K562 (cell line): ENCODE data around the gene APC. TPM values are rescaled to one million over a fixed set of nuclear protein-coding genes. Genes with fewer than 3 reads are reported as not detected.

Experiments
- BRCA1 ChIP-seq, 2 experiments: fragments of 450-650 bp in 1 of 2; sonication (generic) in 1 of 2; formaldehyde crosslinking in 1 of 2; IDR thresholded peaks; 2 replicates each; pipeline versions ENCODE4 v1.5.0 to v1.6.1; 2017 to 2020; ENCODE audit warnings: mild to moderate bottlenecking in 1 of 2, missing genetic modification reagents in 1 of 2
- E2F8 ChIP-seq: fragments of 450-650 bp; IDR thresholded peaks from 2 replicates; pipeline ENCODE4 v1.7.1; 2018; ENCODE audit warnings: mild to moderate bottlenecking, low read depth; ENCODE audit not compliant: partially characterized antibody
- EGR1 ChIP-seq: fragments of 450-650 bp; conservative IDR thresholded peaks from 2 replicates; pipeline ENCODE4 v1.6.1; 2017; ENCODE audit warnings: mild to moderate bottlenecking
- ETV1 ChIP-seq: fragments of 450-650 bp; conservative IDR thresholded peaks from 2 replicates; pipeline ENCODE4 v1.6.1; 2016; ENCODE audit warnings: missing genetic modification characterization, control low read depth, low read depth, missing compliant biosample characterization
- ETV5 ChIP-seq: sonication (generic); formaldehyde crosslinking; IDR thresholded peaks from 2 replicates; pipeline ENCODE4 v1.4.0; 2020; ENCODE audit warnings: low read depth, mild to moderate bottlenecking, missing genetic modification reagents
- FUS ChIP-seq: fragments of 200-400 bp; formaldehyde crosslinking; optimal IDR thresholded peaks from 2 replicates; pipeline ENCODE3; 2017; ENCODE audit warnings: low read depth, low read length
- GATAD2A ChIP-seq: fragments of 450-650 bp; IDR thresholded peaks from 2 replicates; pipeline ENCODE4 v1.6.1; 2017
- HDAC8 ChIP-seq: fragments of 450-650 bp; IDR thresholded peaks from 2 replicates; pipeline ENCODE4 v1.6.1; 2016; ENCODE audit warnings: mild to moderate bottlenecking, missing genetic modification characterization, moderate library complexity, missing compliant biosample characterization
- HMBOX1 ChIP-seq: sonication (generic); IDR thresholded peaks from 2 replicates; pipeline ENCODE4 v1.6.1; 2016
- HMGXB4 ChIP-seq: sonication (generic); formaldehyde crosslinking; IDR thresholded peaks from 2 replicates; pipeline ENCODE4 v1.8.1; 2023; ENCODE audit warnings: mild to moderate bottlenecking, missing genetic modification reagents
- MAFK ChIP-seq: IDR thresholded peaks from 2 replicates; pipeline ENCODE4 v1.6.1; 2011; ENCODE audit warnings: low read length, improper control_type of control experiment
- MEF2D ChIP-seq: conservative IDR thresholded peaks from 2 replicates; pipeline ENCODE4 v1.6.1; 2016; ENCODE audit warnings: low read depth, missing genetic modification characterization, missing compliant biosample characterization
- MYC ChIP-seq, 2 experiments: fragments of 250-450 bp in 1 of 2; sonication (Bioruptor Pico) in 1 of 2; IDR thresholded peaks; 2 replicates each; pipeline versions ENCODE4 v1.5.1 to v1.6.1; 2012 to 2021; ENCODE audit warnings: low read depth in 2 of 2, borderline replicate concordance in 1 of 2, improper control_type of control experiment in 1 of 2, low read length in 1 of 2, mild to moderate bottlenecking in 1 of 2, moderate library complexity in 1 of 2
- NONO ChIP-seq, 2 experiments: fragments of 200-400 bp in 1 of 2; fragments of 450-650 bp in 1 of 2; formaldehyde crosslinking in 1 of 2; IDR thresholded peaks; 2 replicates each; pipeline ENCODE4 v1.6.1; 2017; ENCODE audit warnings: low read depth in 2 of 2, mild to moderate bottlenecking in 2 of 2, moderate library complexity in 2 of 2, low read length in 1 of 2
- NR1H2 ChIP-seq: sonication (generic); formaldehyde crosslinking; IDR thresholded peaks from 2 replicates; pipeline ENCODE4 v1.4.0; 2020; ENCODE audit warnings: mild to moderate bottlenecking, missing genetic modification reagents
- PTBP1 ChIP-seq: fragments of 200-400 bp; formaldehyde crosslinking; IDR thresholded peaks from 2 replicates; pipeline ENCODE4 v1.6.1; 2017; ENCODE audit warnings: low read depth, low read length
- TGIF2 ChIP-seq: sonication (generic); formaldehyde crosslinking; IDR thresholded peaks from 2 replicates; pipeline ENCODE4 v1.8.1; 2022; ENCODE audit warnings: mild to moderate bottlenecking, missing genetic modification reagents, moderate library complexity
- ZKSCAN1 ChIP-seq: fragments of 150-350 bp; IDR thresholded peaks from 2 replicates; pipeline ENCODE4 v1.6.1; 2016; ENCODE audit warnings: low read depth, low read length
- ZNF146 ChIP-seq: IDR thresholded peaks from one replicate; pipeline ENCODE4 v1.6.1; 2018; ENCODE audit warnings: missing compliant biosample characterization; ENCODE audit not compliant: unreplicated experiment
- ZNF655 ChIP-seq: fragments of 250-450 bp; sonication (Bioruptor Pico); IDR thresholded peaks from 2 replicates; pipeline ENCODE4 v1.5.0; 2021
- ZNF696 ChIP-seq: fragments of 250-450 bp; sonication (Bioruptor Pico); conservative IDR thresholded peaks from 2 replicates; pipeline ENCODE4 v1.4.0; 2020; ENCODE audit warnings: mild to moderate bottlenecking, moderate library complexity
- polyA plus RNA-seq, 8 experiments: library from polyadenylated mRNA; depleted of rRNA in 4 of 8; stranded (reverse) in 5 of 8; unstranded in 3 of 8; fragments of >200 nt; fragmentation: Nextera tagmentation in 2 of 8; fragmentation: Illumina TruSeq in 1 of 8; extraction: Ambion mirVana in 2 of 8; extraction: Trizol in 1 of 8; gene quantifications; 2 replicates each; pipeline versions ENCODE4 v1.2.1 to v1.2.3, GENCODE V29; 2011 to 2014; ENCODE audit warnings: inconsistent platforms in 1 of 8, missing spikeins in 1 of 8
- total RNA-seq, 7 experiments: library from RNA; depleted of rRNA in 6 of 7; stranded (reverse); fragments of >200 nt in 6 of 7; fragmentation: Illumina TruSeq in 2 of 7; extraction: Trizol in 2 of 7; gene quantifications; 2 replicates each; pipeline versions ENCODE4 v1.2.1 to v1.2.3, GENCODE V29; 2011 to 2021; ENCODE audit warnings: low replicate concordance in 1 of 7

The APC gene
- total and polyA plus RNA-seq, 9 of the 15 experiments (the other 6 are each of a cell fraction or from before 2014, with no cell fraction given): 5.7 to 29.5 (median 15.4) TPM

GRCh38 chr5:112860929-112861637 is 123.4 kb downstream of the APC start, which contains the start of gene SRP19 (continued):
- TF ChIP-seq E2F8: peak; percentile 89
- TF ChIP-seq BRCA1 (IDR thresholded peaks at IDR 0.05): no peak
- TF ChIP-seq BRCA1 (CRISPR knock-in tag; IDR thresholded peaks at IDR 0.05): peak; percentile 75; the same call in 1 of the 2 replicates
- TF ChIP-seq ZKSCAN1: no peak
- peak; percentile 61 for TF ChIP-seq ETV1 (tag)
- TF ChIP-seq HMBOX1: peak; percentile 61; the same call in 1 of the 2 replicates
- no peak for TF ChIP-seq GATAD2A
- no peak for TF ChIP-seq TGIF2 (CRISPR knock-in tag)
- TF ChIP-seq NR1H2 (CRISPR knock-in tag): peak; percentile 97; the same call in 1 of the 2 replicates
- TF ChIP-seq ETV5 (CRISPR knock-in tag): peak; percentile 77
- no peak for TF ChIP-seq FUS
- TF ChIP-seq ZNF655 (CRISPR knock-in tag): no peak
- no peak for TF ChIP-seq PTBP1
- TF ChIP-seq NONO (IDR thresholded peaks at IDR 0.05; ENCODE audit: low read depth in 2 of 2, low read length in 1 of 2): no peak
- TF ChIP-seq EGR1: no peak
- peak; percentile 94; the same call in 1 of the 2 replicates for TF ChIP-seq HMGXB4 (CRISPR knock-in tag)
- no peak; the same call in 1 of the 2 replicates for TF ChIP-seq MAFK
- 0 out of 2 replicates have a peak, but pooled peaks have one; percentile 39 for TF ChIP-seq HDAC8 (tag)
- TF ChIP-seq ZNF696 (CRISPR knock-in tag): no peak
- TF ChIP-seq ZNF146: no peak
- TF ChIP-seq MYC (IDR thresholded peaks at IDR 0.05; ENCODE audit: low read depth, low read length): peak; percentile 82
- peak; percentile 54; the same call in 1 of the 2 replicates for TF ChIP-seq MYC (CRISPR knock-in tag; IDR thresholded peaks at IDR 0.05; ENCODE audit: borderline replicate concordance, low read depth)
- peak; percentile 53; the same call in 1 of the 2 replicates for TF ChIP-seq MEF2D (tag)
